GM21515 (cell line): ENCODE results near the gene RBSN.
"Not testable (repeated sequence)": the region's sequence is repeated elsewhere in the genome, so short reads cannot be mapped to it uniquely, and the experiment has no call there.

ENCODE experiments used
- ATAC-seq: cut with Tn5 transposase; IDR thresholded peaks from one replicate; pipeline ENCODE4 v1.9.1; 2021; ENCODE audit not compliant: unreplicated experiment

RBSN gene

DNA sequence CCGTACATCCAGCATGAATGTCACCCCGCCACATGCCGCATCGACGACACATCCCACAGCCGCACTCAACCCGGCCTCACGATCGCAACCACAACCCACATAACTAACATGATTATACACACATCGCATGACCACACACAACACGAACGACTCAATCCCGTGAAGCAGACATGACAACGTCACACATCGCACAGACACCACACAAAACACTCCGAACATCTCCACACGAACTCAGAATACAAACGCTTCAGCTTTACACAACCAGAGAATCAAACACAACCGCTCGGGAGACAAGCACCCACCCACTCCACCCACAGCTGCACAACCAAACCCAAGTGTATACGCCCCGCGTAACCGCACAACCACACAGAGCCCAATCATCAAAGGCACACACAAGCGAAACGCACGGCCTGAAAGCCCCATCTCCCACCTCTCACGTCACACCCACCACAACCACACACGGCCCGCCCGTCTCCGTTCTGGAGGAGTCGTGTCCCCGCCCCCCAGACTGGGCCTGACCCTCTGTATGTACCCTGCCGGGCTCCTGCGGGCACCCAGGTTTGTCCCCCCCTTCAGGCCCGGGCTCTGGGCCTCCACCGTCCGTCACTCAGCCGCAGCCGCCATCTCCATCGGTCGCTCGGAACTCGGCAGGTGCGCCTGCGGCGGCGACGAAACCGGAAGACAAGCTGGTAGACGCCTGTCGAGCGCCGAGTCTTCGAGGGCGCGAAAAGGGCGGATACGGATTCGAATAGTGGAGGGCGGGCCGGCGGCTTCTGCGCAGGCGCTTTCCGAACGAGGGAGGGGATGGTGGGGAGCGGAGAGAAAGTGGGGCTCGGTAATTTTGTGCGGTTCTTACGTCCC lies at the start of gene RBSN:
Gene RBSN (minus strand): TSS at position 646 of the 861 bp plus-strand sequence. CDS start 3,028 bp downstream, outside the sequence.
- peak; percentile 86 for ATAC-seq

DNA sequence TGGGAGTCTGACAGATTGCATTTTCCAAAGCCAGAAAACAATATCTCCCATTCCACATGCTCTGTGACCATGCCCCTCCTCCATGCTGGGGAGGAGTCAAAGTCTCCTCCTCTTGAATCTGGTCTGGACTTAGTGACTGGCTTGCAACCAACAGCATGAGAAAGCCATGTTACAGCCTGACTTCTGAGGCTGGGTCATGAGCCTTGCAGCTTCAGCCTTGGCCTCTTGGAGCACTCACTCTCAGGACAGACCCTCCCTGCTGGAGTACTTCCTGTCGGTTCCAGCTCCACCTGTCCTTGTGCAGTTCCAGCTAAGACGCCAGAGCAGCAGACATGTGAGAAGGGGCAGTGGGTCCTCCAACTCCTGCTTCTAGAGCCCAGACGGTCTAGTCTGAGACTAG lies 49.7 kb upstream of the RBSN start:
- ATAC-seq = no peak

DNA sequence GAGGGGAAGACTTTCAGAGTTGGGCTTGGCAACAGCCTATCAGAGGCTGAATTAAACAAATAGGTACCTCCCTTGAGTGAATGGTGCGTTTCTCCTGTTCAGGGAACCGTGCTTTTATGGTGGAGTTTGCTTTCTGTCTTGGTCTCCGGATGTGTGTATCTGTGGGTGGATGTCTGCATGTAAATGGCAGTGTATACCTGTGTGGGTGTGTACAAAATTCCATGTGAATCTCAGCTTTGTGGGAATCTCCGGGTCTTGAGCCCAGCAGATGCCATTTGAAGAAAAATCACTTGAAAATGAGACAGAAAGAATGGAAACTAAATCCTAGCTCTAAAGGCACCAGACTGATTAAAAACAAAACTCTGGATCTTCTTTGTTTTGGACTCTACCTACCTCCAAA lies 37.9 kb upstream of the RBSN start:
- ATAC-seq = not testable (repeated sequence)

DNA sequence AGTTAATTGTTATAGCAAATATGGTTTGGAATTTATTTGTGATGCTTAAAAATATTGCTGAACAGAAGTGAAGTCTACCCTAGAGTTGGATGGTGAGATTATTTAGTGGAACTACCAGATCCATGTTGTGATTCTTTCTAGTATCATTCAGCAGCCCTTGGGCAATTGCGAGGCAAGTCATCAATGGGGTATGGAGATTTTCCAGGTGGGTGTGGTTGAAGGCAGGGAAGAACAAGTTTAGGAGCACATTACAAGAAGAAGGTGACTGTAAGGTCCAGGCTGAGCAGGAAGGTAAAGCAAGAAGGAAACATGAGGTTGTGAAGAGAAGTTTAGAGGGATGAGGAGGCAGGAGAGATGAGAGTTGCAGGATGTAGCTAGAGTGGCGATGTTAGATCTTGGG lies 36.0 kb upstream of the RBSN start:
- not testable (repeated sequence) for ATAC-seq

DNA sequence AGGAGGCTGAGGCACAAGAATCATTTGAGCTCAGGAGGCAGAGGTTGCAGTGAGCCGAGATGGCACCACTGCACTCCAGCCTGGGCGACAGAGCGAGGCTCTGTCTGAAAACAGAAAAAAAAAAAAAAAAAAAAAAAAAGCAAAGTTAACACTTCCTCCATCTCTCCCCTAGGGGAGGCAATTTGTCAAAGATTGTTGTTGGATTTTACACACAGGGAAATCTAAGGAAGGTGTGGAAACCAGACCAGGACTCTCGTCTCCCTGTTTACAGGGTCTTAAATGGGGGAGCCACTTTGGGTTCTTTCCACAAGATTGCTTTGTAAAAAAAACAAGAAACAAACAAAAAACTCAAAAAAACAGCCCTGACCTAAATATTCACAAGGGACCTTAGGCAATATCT lies 29.5 kb upstream of the RBSN start:
- not testable (repeated sequence) for ATAC-seq

DNA sequence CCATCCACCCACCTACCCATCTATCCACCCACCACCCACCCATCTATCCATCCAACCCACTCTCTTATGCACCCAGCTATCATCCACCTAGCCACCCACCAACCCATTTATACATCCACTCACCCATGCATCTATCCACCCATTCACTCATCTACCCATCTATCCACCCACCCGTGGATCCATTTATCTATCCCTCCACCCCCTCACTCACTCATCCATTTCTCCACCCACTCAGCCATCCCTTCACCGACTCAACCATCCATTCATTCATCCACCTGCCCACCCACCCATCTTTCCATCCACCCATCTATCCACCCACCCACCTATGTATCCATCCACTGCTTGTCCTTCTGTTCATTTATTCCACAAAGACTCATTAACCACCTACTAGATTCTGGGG lies 28.0 kb upstream of the RBSN start:
- not testable (repeated sequence) for ATAC-seq

DNA sequence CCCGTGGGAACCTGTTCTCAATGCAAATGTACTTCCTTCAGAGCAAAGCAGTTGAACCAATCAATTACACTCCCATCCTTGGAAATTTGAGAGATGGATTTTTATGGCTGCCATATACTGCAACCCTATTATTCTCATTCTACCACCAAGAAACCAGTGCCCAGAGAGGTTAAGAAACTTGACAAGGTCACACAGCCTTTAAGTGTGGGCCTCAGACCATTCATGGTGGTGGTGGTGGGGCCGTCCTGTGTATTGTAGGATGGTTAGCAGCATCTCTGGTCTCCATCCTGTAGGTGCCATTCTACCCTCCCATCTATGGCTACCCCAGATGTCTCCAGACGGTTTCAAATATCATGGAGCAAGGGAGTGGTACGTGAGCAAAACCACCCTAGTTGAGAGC lies 23.4 kb upstream of the RBSN start:
- no peak for ATAC-seq

DNA sequence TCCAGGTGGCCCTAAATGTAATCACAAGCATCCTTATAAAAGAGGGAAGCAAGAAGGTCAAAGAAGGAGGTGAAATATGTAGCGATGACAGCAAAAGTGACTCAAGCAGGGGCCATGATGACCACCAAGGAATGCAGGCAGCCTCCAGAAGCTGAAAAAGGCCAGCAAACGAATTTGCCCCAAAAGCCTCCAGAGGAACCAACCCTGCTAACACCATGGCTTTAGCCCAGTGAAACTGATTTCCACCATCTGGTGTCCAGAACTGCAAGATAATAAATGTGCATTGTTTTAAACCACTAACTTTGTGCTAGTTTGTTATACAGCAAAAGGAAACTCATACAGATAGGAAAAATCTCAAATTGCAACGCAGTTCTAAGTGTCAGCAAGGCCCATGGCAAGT lies 23.0 kb upstream of the RBSN start:
- ATAC-seq = no peak

DNA sequence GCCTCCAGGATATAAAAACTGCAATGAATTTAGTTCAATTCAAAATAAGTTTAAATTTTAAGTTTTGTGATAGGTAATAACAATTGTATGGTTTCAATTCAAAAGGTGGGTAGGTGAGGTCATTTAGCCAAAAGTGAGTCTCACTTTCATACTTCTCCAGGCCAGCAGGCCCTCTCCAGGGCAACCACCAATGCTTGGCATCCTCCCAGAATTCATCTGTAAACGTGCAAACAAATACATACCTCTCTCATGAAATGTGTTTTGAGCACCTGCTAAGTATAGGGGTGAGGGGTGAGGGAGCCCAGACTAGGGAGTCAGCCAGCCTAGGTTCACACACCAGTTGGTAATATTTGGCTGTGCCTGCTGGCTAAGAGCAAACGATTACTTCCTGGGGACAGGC lies 22.0 kb upstream of the RBSN start:
- ATAC-seq = no peak

DNA sequence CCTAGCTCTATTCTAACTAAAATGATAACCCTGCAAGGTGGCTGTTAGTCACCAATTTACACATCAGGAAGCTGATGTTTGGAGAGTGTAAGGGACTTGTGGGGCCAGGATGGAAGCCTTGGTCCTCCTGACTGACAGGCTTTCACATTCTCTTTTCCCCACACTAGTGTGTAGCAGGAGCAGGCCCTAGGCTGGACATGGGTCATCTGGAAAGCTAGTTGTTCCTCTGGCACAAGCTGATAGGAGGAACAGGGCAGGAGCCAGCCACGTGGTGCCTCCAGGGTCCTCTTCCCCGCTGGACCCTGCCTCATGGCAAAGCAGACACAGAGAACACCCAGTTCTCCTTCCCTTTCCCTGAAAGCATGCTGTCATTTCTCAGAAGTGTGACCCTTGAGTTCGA lies 18.1 kb upstream of the RBSN start:
- no peak for ATAC-seq

DNA sequence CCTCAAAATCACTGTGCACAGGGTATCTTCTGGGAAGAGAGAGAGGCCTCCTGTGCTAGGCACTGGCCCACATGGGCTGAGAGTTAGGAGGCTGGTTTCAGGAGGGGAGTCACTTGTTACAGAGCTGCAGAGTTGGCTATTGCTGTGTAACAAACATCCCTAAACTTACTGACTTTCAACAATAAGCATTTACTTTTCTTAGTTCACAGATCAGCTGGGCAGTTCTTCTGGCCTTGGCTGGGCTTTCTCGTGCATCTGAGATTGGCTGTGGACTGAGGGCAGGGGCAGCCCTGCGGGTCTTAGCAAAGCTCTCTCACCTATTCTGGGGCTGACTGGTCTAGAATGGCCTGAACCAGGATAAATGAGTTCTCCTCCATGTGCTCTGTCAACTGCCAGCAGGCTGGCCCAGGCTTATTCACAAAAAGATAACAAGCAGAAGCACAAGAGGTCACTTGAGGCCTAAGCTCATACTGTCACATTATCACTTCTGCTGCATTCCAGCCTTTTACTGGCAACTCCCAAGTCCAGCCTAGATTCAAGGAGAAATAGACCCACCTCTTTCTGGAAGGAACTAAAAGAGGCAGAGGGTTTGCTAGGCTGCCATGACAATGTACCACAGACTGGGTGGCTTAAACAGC lies 17.2 kb upstream of the RBSN start:
- ATAC-seq = no peak

DNA sequence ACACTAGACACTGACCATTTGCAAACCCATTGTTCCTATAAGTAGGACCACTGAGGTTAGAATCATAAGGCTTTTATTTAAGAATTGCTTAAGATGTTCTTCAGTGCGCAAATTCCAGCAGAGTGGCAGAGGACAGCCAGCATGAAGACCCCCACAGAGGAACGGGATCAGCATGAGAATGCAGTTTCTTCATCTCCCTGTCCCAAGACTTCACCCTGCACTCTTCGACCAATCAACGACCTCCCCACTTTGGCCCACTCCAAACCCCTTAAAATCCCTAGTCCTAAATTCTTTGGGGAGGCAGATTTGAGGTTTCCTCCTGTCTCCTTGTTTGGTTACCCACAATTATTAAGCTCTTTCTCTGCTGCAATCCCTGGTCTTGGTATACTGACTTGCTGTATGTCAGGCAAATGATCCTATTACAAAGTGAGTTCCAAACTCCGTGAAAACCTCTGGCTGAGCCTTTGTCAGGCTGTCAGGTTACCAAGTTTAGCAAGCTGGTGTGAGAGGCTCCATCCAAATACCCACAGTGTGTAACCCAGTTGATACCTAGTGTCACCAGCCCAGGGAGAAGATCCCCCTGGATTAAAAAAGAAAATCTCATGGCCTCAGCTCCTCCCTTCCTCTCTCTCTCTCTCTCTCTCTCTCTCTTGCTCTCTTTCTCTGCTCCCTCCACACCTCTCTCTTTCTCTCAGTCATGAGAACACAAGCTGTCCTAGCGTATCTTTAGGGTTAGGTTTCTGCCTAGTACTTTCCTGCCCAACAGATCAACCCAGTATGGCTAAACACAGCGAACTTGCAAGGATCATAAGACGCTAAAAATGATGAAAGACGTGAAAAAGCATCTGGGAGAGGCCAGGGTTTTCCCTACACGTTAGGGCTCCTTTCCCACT lies 15.8 kb upstream of the RBSN start:
- no peak for ATAC-seq

DNA sequence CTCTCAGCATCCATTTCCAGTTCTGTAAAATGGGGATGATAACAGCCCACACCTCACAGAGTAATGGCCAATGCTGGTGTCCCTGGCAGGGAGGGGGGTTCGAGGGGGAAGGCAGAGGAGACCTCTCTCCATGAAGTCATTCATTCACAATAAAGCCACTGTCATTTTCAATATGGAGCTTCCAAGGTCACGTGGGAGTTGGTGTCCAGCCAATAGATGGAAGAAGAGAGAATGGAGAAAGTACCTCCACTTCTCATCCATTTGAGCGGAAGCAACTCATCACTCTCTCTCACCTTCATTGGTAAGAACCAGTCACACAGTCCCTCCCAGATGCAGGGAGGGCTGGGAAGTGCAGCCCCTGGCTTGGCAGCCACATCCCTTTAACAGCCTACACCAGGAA lies 14.9 kb upstream of the RBSN start:
- ATAC-seq = no peak

DNA sequence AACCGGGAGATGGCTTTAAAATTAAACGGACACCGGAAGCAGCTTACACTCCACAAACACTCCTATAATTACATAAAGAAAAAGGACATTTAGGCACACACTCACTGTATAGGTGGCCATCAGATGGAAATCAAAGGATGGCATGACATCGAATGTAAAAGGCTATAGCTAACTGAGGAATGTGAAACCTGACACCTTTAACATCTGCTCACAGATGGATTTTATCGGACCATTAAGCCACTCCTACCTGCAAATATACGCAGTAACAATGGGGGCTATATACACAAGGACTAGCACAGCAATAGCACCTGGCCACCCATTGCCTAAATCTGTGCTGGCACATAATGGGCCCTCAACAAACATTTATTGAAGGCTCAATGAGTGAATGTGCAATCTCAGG lies 14.5 kb upstream of the RBSN start:
- ATAC-seq = no peak

DNA sequence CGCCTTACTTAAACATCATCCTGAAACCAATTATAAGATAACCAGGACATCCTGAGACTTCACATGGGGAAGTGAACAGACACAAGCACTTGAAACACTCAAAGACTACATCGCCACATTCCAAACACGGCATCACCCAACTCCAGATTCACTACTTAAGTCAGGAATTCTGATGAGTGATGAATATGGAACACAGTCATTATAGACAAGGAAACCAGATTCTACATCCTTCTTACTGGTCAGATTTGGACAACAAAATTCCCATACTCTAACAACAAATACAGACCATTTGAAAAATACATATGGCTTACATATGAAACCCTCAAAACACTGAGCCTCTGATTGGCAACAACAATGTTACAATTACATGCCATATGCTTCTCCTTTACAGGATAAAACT lies 13.1 kb upstream of the RBSN start:
- ATAC-seq = no peak

DNA sequence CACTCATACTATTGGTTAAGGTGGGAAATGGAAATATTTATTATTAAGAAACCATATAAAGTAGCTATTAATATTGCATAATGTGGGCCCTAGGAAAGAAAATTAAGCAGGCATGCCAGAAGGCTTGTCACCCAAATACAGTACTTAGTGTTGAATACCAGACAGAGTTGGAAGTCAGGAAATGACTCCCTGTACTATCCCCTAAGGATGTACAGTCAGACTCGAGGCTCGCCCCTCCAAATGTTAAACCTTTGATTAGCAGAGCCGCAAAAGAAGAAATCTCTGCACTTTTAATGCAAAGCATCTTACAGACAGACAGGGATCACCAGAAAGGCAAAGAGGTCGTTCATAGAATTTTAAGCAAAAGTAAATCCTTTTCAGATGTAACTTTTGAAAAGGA lies 11.3 kb upstream of the RBSN start:
- no peak for ATAC-seq

DNA sequence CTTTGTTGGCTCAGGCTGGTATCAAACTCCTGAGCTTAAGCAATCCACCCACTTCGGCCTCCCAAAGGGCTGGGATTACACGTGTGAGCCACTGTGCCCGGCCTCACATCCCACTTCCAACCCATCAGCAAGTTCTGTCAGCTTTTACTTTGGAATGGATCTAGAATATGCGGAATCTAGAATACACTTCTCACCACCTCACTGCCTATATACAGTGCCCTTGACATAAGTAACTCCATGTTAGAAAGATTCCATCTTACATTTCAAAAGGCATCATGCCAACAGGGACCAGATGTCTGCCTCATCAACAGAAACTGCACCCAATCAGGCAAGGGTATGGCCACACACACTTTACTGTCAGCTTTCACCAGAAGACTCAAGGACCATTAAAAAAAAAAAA lies 9.9 kb upstream of the RBSN start:
- no peak for ATAC-seq

DNA sequence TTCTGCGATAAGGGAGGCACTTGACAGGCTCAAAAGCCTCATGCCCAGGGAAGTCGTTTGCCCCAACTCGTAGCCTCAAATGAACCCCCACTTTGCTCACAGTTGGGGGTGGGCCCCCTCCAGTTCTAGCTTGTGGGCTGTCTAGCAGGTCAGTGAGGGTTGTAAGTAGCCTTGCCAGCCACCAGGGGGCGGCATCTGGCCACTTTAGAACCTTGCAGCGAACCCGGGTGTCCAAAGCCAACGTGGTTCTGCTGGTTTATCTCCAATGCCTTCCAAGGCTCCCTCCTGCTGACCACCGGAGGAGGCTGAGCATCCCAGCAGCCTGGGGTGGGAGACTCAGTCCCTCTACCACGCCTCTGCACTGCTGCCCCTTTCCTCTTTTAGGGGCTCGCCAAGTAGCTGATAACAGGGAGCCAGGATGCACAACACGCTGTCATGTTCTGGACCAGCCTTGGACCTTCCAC lies 9.2 kb upstream of the RBSN start:
- ATAC-seq = peak; percentile 71

DNA sequence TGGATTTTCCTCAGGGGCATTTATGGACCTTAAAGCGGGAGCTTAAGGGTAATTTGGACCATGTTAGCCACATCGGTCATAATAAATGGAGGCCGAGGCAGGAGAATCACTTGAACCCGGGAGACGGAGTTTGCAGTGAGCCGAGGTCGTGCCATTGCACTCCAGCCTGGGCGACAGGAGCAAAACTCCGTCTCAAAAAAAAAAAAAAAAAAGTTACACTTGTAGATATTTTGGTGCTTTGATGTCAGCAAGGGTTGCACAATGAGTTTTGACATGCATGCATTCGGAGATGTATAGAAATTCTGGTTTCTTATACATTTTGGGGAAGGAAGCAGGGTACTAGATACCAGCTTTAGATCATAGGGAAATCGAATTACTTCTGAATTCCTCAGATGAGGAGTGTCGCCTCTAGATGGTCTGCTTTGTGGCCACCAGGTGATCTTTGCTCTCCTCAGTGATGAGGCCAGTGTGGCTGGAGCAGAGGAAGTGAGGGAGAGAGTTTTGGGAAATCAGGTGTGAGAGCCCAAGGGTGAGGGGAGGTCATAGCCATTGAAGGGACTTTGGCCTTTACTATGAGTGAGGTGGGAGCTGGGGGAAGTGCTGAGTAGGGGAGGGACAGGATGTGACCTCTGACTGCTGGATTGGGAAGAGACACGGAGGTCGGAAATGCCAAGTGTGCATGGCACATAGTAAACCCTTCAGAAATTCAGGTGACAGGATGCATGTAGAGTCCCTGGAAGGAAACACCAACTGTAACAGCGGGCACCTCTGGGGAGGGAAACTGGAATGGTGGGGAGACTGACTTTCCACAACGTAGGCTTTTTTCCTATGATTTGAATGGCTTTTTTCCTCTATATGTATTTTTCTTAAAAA lies 8.4 kb upstream of the RBSN start:
- ATAC-seq = no peak

DNA sequence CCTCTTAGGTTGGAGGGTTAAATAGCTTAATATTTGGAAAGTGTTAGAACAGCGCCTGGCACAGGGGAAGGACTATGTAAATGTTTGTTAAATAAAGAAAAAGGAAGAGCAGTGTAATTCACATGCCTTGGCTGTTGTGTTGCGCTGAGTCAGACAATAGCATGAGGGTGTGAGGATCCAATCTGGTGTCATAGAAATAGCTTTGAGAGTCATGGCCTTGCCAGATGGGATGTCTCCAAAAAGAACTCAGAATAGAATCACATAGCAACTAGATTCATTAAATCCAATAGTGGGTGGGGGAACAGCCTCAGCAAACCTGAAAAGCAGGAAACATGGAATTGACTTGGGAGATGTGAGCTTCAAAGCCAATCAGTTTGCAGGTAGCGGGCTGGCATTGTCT lies 3.9 kb upstream of the RBSN start:
- no peak for ATAC-seq

DNA sequence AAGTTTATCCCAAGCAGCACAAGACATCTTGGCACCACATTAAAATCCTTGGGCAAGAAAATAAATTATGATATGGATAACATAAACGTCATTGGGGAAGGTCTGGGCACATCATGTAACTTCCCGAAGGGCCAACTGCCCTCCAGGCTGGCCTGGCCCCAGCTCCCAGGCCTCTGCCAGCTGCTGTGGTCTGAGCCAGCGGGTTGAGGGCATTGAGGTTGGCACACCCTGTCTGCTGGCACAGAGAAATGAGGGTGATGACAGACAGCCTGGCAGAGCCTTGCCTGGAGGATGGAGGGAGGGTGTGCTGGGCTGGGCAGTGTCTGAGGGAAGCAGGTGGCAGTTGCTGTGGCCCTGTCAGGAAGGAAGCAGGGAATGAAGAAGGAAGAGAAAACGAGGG lies 3.3 kb upstream of the RBSN start:
- no peak for ATAC-seq
